Measurements from ENCODE around the gene PRSS50. TPM values are rescaled to one million over a fixed set of nuclear protein-coding genes. Genes with fewer than 3 reads are reported as not detected.
A peak's percentile ranks its signal among the peaks of the same experiment; 100 is the strongest.

The PRSS50 gene
- polyA plus RNA-seq, 1 experiment, result not detected

DNA sequence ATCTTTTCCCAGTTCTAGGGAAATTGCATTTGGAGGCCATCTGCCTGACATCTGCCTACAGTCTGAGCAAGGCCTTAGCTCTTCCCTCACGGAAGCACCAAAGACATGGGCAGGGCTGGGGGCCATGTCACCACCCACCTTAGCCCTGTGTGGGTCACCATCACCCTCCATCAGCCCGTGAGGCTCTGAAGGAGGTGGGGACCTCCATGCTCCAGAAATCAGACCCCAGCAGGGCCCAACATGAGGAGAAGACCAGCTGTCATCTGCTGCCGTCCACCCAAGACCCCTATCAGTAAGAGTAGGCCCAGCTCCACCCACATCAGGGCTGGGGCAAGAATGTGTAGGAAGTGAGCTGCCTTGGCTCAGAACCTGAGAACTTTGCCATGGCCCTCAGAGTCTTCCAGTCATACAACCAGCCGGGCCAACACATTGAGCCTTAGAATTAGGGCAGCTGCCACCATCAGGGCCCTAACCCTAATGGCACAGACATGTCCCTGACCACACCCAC, 14.6 kb downstream of the PRSS50 start:
- no peak for DNase-seq (ENCODE audit: low read depth)
- ChIA-PET CTCF (interaction anchor here (0.6 to 3.5 kb wide), 14 partner anchors 16 to 667 kb away, joined by 3 to 21 read pairs (median 4); no protein-coding TSS in a partner anchor), POLR2A (no interaction called here)
- TF ChIP-seq, protein P1, sequence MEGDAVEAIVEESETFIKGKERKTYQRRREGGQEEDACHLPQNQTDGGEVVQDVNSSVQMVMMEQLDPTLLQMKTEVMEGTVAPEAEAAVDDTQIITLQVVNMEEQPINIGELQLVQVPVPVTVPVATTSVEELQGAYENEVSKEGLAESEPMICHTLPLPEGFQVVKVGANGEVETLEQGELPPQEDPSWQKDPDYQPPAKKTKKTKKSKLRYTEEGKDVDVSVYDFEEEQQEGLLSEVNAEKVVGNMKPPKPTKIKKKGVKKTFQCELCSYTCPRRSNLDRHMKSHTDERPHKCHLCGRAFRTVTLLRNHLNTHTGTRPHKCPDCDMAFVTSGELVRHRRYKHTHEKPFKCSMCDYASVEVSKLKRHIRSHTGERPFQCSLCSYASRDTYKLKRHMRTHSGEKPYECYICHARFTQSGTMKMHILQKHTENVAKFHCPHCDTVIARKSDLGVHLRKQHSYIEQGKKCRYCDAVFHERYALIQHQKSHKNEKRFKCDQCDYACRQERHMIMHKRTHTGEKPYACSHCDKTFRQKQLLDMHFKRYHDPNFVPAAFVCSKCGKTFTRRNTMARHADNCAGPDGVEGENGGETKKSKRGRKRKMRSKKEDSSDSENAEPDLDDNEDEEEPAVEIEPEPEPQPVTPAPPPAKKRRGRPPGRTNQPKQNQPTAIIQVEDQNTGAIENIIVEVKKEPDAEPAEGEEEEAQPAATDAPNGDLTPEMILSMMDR (IDR thresholded peaks at IDR 0.05; ENCODE audit: insufficient read depth, low read depth, low read length), result no peak
- H3K4me3 ChIP-seq (ENCODE audit: low read depth, low read length), result no peak overlapping the region
- H3K36me3 ChIP-seq (ENCODE audit: control insufficient read depth, insufficient read depth, low read length), result no peaks in the 10 kb centered on the region
- H3K27me3 ChIP-seq (ENCODE audit: control insufficient read depth, insufficient read depth, low read length), result peaks cover 24% of the 10 kb centered on the region

- TF ChIP-seq, protein P1 (IDR thresholded peaks at IDR 0.05; ENCODE audit: insufficient read depth, low read depth, low read length), result no peak
- no peak for DNase-seq (ENCODE audit: low read depth)
- no peak overlapping the region for H3K4me3 ChIP-seq (ENCODE audit: low read depth, low read length)
- peaks cover 24% of the 10 kb centered on the region for H3K27me3 ChIP-seq (ENCODE audit: control insufficient read depth, insufficient read depth, low read length)
- H3K36me3 ChIP-seq (ENCODE audit: control insufficient read depth, insufficient read depth, low read length), result no peaks in the 10 kb centered on the region
- ChIA-PET CTCF (interaction anchor here (0.7 to 3.5 kb wide), 12 partner anchors 17 to 622 kb away, joined by 3 to 21 read pairs (median 4); no protein-coding TSS in a partner anchor), POLR2A (no interaction called here)
Measured at GRCh38 chr3:46702246-46703012, 15.2 kb downstream of the PRSS50 start.

DNA sequence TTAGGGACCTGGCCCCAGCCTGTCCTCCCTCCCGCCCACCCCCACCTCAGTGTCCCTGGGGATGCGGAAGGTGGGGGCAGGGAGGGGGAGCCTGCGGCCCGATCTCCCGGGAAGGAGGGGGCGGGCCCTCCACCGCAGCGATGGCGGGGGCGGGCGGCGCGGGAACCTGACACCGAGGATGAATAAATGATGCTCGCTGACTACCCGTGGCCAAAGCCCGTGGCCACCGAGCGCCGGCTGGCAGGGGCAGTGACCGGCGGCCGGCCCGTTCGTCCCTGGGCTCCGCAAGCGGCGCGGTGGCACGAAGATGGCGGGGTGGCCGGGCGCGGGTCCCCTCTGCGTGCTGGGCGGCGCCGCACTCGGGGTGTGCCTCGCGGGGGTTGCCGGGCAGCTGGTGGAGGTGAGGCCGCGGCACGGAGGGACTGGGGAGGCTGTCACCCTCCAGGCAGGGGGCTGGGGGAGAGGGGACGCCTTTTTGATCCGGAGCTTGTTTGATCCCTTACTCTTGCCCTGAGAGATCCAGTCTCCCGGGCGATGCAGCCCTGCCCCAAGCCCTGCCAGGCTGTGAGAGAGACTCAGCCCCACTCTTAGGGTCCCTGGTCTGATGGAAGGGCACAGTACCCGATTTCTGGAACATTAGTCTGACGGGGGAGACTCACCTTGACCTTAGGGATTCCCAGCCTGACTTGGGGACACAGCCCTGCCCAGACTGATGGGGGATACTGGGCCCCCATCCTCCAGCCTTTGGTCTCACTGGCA, 16.3 kb downstream of the PRSS50 start, which contains the start of gene TMIE:
Gene TMIE (plus strand): TSS at position 212 of the 759 bp plus-strand sequence. CDS start 96 bp downstream, at position 308.
- ChIA-PET POLR2A (no interaction called here), CTCF (interaction anchor here (0.6 to 3.5 kb wide), 5 partner anchors 38 to 316 kb away, joined by 3 to 21 read pairs (median 3); no protein-coding TSS in a partner anchor)
- Histone ChIP-seq H3K36me3 (ENCODE audit: control insufficient read depth, insufficient read depth, low read length) (no peaks in the 10 kb centered on the region), H3K4me3 (ENCODE audit: low read depth, low read length) (peak within 1 kb of the TSS; percentile 19), H3K27me3 (ENCODE audit: control insufficient read depth, insufficient read depth, low read length) (peaks cover 24% of the 10 kb centered on the region)
- no peak for DNase-seq (ENCODE audit: low read depth)
- TF ChIP-seq, protein P1 (IDR thresholded peaks at IDR 0.05; ENCODE audit: insufficient read depth, low read depth, low read length), result no peak

DNA sequence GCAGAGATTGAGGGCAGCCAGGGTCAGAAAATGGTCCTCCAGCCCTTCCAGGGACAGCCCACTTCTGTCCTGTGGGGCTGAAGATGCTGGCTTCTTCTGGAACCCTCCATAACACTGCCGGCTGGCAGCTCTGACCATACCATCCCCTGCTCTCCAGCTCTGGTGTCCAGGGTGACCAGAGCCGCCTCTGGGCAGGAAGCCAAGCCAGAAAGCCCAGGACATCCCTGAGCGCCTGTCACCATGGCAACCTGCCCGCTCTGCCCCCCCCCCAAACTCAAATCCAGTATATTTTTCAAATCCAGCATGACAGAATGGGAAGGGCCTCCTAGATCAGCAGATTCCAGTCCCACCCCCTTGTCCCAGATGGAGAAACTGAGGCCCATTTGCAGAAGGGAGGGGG, 16.9 kb downstream of the PRSS50 start:
- H3K4me3 ChIP-seq (ENCODE audit: low read depth, low read length), result no peak overlapping the region
- TF ChIP-seq, protein P1 (IDR thresholded peaks at IDR 0.05; ENCODE audit: insufficient read depth, low read depth, low read length), result no peak
- ChIA-PET POLR2A (no interaction called here), CTCF (interaction anchor here (0.6 to 3.5 kb wide), 3 partner anchors 148 to 208 kb away, joined by 3 to 21 read pairs (median 7); no protein-coding TSS in a partner anchor)
- H3K27me3 ChIP-seq (ENCODE audit: control insufficient read depth, insufficient read depth, low read length), result peaks cover 24% of the 10 kb centered on the region
- no peak for DNase-seq (ENCODE audit: low read depth)
- H3K36me3 ChIP-seq (ENCODE audit: control insufficient read depth, insufficient read depth, low read length), result no peaks in the 10 kb centered on the region
